HG03045 (cell line): ENCODE data around the gene HTN1.
"Not testable (repeated sequence)": the region's sequence is repeated elsewhere in the genome, so short reads cannot be mapped to it uniquely, and the experiment has no call there.

ENCODE experiments used
- ATAC-seq: cut with Tn5 transposase; IDR thresholded peaks from one replicate; pipeline ENCODE4 v1.9.1; 2021; ENCODE audit warnings: mild to moderate bottlenecking, moderate library complexity; ENCODE audit not compliant: unreplicated experiment

The HTN1 gene

GRCh38 chr4:70050138-70050537, at the start of gene HTN1:
HTN1 (plus strand) TSS chr4:70050438; CDS start chr4:70053077, 2,639 bp downstream.
- not testable (repeated sequence) for ATAC-seq

DNA sequence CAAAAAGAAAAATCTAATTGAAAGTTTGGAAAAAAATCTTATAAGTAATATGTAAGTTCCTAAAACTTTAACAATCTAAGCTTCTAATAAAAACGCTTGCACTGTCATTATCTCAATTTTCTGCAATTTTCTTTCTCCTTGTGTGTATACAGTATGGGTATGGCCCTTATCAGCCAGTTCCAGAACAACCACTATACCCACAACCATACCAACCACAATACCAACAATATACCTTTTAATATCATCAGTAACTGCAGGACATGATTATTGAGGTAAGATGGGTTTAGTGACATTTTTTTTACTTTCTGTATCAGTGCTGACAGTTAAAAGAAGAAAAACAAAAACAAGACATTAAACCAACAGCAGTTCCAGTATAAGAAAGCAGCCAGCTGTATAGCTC, 49.5 kb upstream of the HTN1 start:
- ATAC-seq, result no peak

- no peak for ATAC-seq
Observed at GRCh38 chr4:70002507-70002906, 47.7 kb upstream of the HTN1 start.

DNA sequence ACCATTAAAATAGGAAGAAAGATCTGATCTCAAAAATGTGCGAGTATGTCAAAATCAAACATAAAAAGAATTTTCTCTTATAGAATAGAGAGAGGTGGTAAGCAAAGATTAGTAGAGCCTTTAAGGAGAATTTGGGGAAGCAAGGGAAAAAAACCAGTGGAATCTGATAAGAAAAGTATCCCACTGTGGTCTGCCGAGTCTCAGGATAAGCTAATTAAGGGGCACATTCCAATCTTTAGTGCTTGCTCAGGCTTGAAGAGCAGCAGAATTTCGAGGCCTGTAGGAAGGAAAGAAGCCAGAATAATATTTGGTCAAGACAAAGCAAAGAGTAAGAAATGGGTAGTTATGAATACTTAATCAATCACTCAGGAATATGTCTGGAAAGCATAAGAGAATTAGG, 41.5 kb upstream of the HTN1 start:
- ATAC-seq, result no peak

- not testable (repeated sequence) for ATAC-seq
Observed at GRCh38 chr4:70019006-70019405, 31.2 kb upstream of the HTN1 start.

- no peak for ATAC-seq
Observed at GRCh38 chr4:70023218-70023617, 27.0 kb upstream of the HTN1 start.

DNA sequence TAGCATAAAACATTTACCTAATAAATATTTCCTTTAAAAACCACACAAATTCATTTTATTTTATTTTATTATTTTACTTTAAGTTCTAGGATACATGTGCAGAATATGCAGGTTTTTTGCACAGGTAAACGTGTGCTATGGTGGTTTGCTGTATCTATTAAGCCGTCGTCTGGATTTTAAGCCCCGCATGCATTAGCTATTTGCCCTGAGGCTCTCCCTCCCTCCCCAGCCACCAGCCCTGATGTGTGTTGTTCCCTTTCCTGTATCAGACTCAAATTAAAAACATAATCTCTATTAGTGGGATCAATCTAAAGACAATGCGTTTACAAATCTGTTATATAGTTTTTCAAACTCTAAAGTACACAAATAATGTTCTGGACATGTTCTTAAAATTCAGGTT, 23.2 kb upstream of the HTN1 start:
- no peak for ATAC-seq

DNA sequence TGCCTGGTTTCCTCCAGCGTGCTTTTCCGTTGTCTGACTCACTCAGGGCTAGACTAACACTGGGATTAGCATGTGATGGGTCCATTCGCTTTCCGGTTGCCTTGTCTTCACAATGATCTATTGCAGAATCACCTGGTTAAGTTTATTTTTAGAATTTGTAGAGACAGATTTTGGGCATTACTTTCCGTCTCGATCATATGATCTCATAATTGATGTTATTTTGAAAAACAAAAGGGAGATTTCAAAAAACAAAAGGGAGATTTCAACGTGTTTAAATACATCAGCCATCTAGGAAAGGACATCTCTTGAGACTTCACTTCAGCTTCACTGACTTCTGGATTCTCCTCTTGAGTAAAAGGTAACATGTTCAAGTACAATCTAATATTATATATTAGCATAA, 22.1 kb upstream of the HTN1 start, which contains the start of gene HTN3:
Gene HTN3, plus strand, starts transcription at position 301 of the 400 bp plus-strand sequence. CDS start 2,282 bp downstream, outside the sequence.
- ATAC-seq, result not testable (repeated sequence)

DNA sequence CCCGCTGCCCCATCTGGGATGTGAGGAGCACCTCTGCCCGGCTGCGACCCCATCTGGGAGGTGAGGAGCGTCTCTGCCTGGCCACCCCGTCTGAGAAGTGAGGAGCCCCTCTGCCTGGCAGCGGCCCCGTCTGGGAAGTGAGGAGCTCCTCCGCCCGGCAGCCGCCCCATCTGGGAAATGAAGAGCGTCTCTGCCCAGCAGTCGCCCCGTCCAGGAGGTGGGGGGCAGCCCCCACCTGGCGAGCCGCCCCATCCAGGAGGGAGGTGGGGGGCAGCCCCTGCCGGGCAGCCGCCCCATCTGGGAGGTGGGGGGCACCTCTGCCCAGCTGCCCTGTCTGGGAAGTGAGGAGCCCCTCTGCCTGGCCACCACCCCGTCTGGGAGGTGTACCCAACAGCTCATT, 12.7 kb upstream of the HTN1 start:
- ATAC-seq, result not testable (repeated sequence)

DNA sequence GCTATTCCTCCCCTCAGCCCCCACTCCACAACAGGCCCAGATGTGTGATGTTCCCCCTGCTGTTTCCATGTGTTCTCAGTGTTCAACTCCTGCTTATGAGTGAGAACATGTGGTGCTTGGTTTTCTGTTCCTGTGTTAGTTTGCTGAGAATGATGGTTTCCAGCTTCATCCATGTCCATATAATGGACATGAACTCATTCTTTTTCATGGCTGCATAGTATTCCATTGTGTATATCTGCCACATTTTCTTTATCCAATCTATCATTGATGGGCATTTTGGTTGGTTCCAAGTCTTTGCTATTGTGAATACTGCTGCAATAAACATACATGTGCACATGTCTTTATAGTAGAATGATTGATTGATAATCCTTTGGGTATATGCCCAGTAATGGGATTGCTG, 10.3 kb upstream of the HTN1 start:
- not testable (repeated sequence) for ATAC-seq

DNA sequence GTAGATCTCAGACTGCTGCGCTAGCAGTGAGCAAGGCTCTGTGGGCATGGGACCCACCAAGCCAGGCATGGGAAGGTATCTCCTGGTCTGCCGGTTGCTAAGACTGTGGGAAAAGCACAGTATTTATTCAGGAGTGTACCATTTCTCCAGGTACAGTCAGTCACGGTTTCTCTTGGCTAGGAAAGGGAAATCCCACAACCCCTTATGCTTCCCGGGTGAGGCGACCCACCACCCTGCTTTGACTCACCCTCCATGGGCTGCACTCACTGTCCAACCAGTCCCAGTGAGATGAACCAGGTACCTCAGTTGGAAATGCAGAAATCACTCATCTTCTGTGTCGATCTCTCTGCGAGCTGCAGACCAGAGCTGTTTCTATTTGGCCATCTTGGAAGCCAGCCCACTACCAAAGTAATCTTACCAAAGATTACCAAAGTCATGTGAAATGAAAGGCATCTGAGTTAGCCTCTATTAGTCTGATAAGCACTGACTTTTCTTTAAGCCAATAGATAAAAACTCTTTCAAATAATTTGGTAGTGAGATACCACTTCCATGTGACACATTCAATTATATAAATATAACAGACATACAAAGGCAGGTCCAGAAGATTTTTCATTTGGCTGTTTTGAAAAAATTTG, 8.5 kb upstream of the HTN1 start:
- no peak for ATAC-seq

DNA sequence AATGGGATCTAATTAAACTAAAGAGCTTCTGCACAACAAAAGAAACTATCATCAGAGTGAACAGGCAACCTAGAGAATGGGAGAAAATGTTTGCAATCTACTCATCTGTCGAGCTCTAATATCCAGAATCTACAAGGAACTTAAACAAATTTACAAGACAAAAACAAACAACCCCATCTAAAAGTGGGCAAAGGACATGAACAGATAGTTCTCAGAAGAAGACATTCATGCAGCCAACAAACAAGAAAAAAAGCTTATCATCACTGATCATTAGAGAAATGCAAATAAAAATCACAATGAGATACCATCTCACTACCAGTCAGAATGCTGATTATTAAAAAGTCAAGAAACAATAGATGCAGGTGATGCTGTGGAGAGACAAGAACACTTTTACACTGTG, 6.3 kb downstream of the HTN1 start:
- not testable (repeated sequence) for ATAC-seq

DNA sequence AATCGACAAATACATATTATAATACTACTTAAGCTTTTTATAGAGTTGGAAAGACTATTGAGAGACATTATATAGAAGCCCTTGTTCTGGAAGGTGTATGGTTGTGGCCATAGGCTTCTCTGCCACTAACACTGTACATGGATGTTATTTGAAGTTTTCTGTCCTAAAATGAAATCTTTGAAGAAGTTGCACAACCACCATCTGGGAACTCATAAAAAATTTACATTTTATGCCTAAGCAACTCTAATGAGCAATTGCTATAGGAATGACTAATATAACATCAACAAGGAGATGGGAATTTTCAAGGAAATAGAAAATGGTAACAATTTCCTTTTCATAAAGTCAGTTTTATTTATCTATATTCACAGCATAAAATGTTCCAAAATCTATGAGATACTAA, 7.4 kb downstream of the HTN1 start:
- no peak for ATAC-seq

DNA sequence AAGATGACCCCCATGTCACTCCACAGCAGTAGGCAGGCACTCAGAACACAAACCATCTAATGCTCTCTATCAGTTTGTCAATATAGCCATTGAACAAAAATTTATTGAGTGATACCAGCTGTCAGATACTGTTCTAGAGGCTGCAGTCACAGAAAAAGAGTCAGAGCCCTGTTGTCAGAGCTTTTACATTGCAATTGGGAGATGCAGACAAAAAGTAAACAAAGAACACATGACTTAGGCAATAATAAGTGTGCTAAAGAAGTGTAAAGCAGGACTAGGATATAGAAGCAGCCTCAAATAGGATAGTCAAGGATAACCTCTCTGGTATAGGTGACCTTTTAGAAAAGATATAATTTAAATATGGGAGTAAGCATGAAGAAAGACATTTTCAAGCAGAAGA, 8.9 kb downstream of the HTN1 start:
- no peak for ATAC-seq

GRCh38 chr4:70062000-70062399, 11.8 kb downstream of the HTN1 start:
- peak; percentile 78 for ATAC-seq

- no peak for ATAC-seq
Observed at GRCh38 chr4:70080205-70080604, 30.0 kb downstream of the HTN1 start.

DNA sequence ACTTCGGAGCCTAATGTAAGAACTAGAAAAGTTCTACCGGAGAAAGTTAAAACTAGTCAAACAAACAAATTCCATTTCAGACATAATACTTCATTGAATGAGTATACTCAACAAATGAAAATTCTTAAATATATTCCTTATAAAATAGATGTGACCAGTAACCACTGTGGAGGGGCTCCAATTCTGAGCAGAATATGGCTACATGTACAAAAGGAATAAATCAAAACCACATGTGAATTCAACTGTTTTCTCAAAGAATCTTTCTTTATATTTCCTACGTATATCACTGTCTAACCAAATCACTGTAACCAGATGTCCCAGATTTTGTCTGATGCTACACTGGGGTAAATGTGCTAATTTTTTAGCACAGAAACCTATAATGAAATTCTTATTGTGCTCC, 49.0 kb downstream of the HTN1 start:
- no peak for ATAC-seq
